HFFc6 (cell line): ENCODE data around the gene RPIA. TPM values are rescaled to one million over a fixed set of nuclear protein-coding genes. Genes with fewer than 3 reads are reported as not detected.

ENCODE experiments used
- DNase-seq: peaks from one replicate; pipeline ENCODE4 v3.0.0-alpha.2; 2018
- H3K27ac Mint-ChIP-seq: 2 replicates; pipeline ENCODE4 v1.8.0; 2020; ENCODE audit warnings: mild to moderate bottlenecking, mixed read lengths
- H3K27me3 Mint-ChIP-seq: 2 replicates; pipeline ENCODE4 v1.8.0; 2021; ENCODE audit warnings: mild to moderate bottlenecking, moderate library complexity, mixed read lengths; ENCODE audit not compliant: insufficient read depth
- H3K36me3 Mint-ChIP-seq: 2 replicates; pipeline ENCODE4 v1.8.0; 2021; ENCODE audit warnings: low read depth, mixed read lengths
- H3K4me1 Mint-ChIP-seq: 2 replicates; pipeline ENCODE4 v1.8.0; 2020; ENCODE audit warnings: low read depth, mixed read lengths
- H3K4me3 Mint-ChIP-seq: 2 replicates; pipeline ENCODE4 v1.8.0; 2020; ENCODE audit warnings: mild to moderate bottlenecking, moderate library complexity, mixed read lengths
- H3K9me3 Mint-ChIP-seq: 2 replicates; pipeline ENCODE4 v1.8.0; 2020; ENCODE audit warnings: mild to moderate bottlenecking, mixed read lengths
- CTCF ChIP-seq: fragments of 200-600 bp; sonication (generic); IDR thresholded peaks from 2 replicates; pipeline ENCODE4 v1.5.0; 2021; ENCODE audit warnings: antibody characterized with exemption, mild to moderate bottlenecking
- total RNA-seq, 6 experiments: library from RNA; stranded (reverse); fragmentation: NEBNext Ultra II Directional; extraction: Animal tissue kit (Norgen Biotek cat#: 25700); gene quantifications; 2 replicates in 1 of 6; 3 replicates in 5 of 6; pipeline ENCODE4 v1.2.3, GENCODE V29; 2021

RPIA gene
- total RNA-seq, 6 experiments from 2014 or later = 10.1 to 12.2 (median 10.8) TPM

GRCh38 chr2:88684519-88684918 lies 7.0 kb upstream of the RPIA start:
- Mint-ChIP-seq H3K4me1 (peaks cover 2% of the 10 kb centered on the region), H3K36me3 (peaks cover 17% of the 10 kb centered on the region), H3K27ac (no peak overlapping the region), H3K4me3 (no peak overlapping the region), H3K9me3 (peaks cover 20% of the 10 kb centered on the region), H3K27me3 (no peaks in the 10 kb centered on the region; the same call in none of the 2 replicates)
- no peak for DNase-seq
- no peak for TF ChIP-seq CTCF

- no peak for DNase-seq
- Mint-ChIP-seq H3K27me3 (no peaks in the 10 kb centered on the region; the same call in 1 of the 2 replicates), H3K36me3 (peaks cover 28% of the 10 kb centered on the region), H3K4me3 (no peak overlapping the region), H3K4me1 (peaks cover 19% of the 10 kb centered on the region), H3K9me3 (peaks cover 20% of the 10 kb centered on the region), H3K27ac (no peak overlapping the region)
- no peak for TF ChIP-seq CTCF
Observed at GRCh38 chr2:88686320-88686719, 5.2 kb upstream of the RPIA start.

GRCh38 chr2:88687384-88687783 lies 4.1 kb upstream of the RPIA start:
- H3K27me3 Mint-ChIP-seq = no peaks in the 10 kb centered on the region; the same call in 1 of the 2 replicates
- no peak for TF ChIP-seq CTCF
- H3K9me3 Mint-ChIP-seq = peaks cover 20% of the 10 kb centered on the region
- DNase-seq = no peak
- peaks cover 28% of the 10 kb centered on the region for H3K36me3 Mint-ChIP-seq
- H3K4me3 Mint-ChIP-seq = no peak overlapping the region
- no peak overlapping the region for H3K27ac Mint-ChIP-seq
- H3K4me1 Mint-ChIP-seq = peaks cover 23% of the 10 kb centered on the region

GRCh38 chr2:88690591-88691338 lies 708 bp upstream of the RPIA start:
- no peak; the same call in 1 of the 2 replicates for TF ChIP-seq CTCF
- no peak for DNase-seq
- H3K9me3 Mint-ChIP-seq = no peaks in the 10 kb centered on the region

GRCh38 chr2:88692187-88692586 lies 714 bp downstream of the RPIA start:
- Mint-ChIP-seq H3K9me3 (no peaks in the 10 kb centered on the region), H3K27ac (peak overlapping the region; percentile 81), H3K4me3 (peak overlapping the region; percentile 95), H3K27me3 (0 out of 2 replicates have a peak, but pooled peaks cover 3% of the 10 kb centered on the region), H3K4me1 (peaks cover 36% of the 10 kb centered on the region), H3K36me3 (peaks cover 13% of the 10 kb centered on the region)
- no peak for DNase-seq
- no peak for TF ChIP-seq CTCF

More at GRCh38 chr2:88690591-88691338, 708 bp upstream of the RPIA start:
- peaks cover 13% of the 10 kb centered on the region for H3K36me3 Mint-ChIP-seq
- H3K27me3 Mint-ChIP-seq = 0 out of 2 replicates have a peak, but pooled peaks cover 3% of the 10 kb centered on the region
- peak overlapping the region; percentile 95 for H3K4me3 Mint-ChIP-seq
- H3K27ac Mint-ChIP-seq = peak overlapping the region; percentile 89
- H3K4me1 Mint-ChIP-seq = peaks cover 36% of the 10 kb centered on the region
